GM21528 (cell line): ENCODE data around the gene FAIM.
"Not testable (repeated sequence)": the region's sequence is repeated elsewhere in the genome, so short reads cannot be mapped to it uniquely, and the experiment has no call there.

Experiments used
- ATAC-seq: cut with Tn5 transposase; IDR thresholded peaks from one replicate; pipeline ENCODE4 v1.9.1; 2021; ENCODE audit warnings: mild to moderate bottlenecking, moderate library complexity; ENCODE audit not compliant: unreplicated experiment, low FRiP score

Gene FAIM

GRCh38 chr3:138608322-138609135 lies at the start of gene FAIM:
TSS of gene FAIM (plus strand) at chr3:138608771. CDS start at chr3:138619727, 10,956 bp downstream.
- peak; percentile 74 for ATAC-seq

GRCh38 chr3:138559134-138559533 lies 49.4 kb upstream of the FAIM start:
- ATAC-seq, result no peak

- no peak for ATAC-seq
These were observed 48.1 kb upstream of the FAIM start for GRCh38 chr3:138560501-138560900.

GRCh38 chr3:138562902-138563301 lies 45.7 kb upstream of the FAIM start:
- not testable (repeated sequence) for ATAC-seq

- ATAC-seq, result not testable (repeated sequence)
These were observed 42.3 kb upstream of the FAIM start for GRCh38 chr3:138566293-138566692.

GRCh38 chr3:138567403-138567802 lies 41.2 kb upstream of the FAIM start:
- ATAC-seq, result no peak

- ATAC-seq, result no peak
These were observed 39.5 kb upstream of the FAIM start for GRCh38 chr3:138569090-138569489.

GRCh38 chr3:138569624-138570023 lies 38.9 kb upstream of the FAIM start:
- ATAC-seq, result not testable (repeated sequence)

GRCh38 chr3:138573138-138573537 lies 35.4 kb upstream of the FAIM start:
- no peak for ATAC-seq

- ATAC-seq, result peak; percentile 76
These were observed 30.4 kb upstream of the FAIM start for GRCh38 chr3:138578141-138578540.

- ATAC-seq, result no peak
These were observed 29.5 kb upstream of the FAIM start for GRCh38 chr3:138578961-138579574.

- no peak for ATAC-seq
These were observed 21.2 kb upstream of the FAIM start for GRCh38 chr3:138587374-138587773.

- ATAC-seq, result no peak
These were observed 20.1 kb upstream of the FAIM start for GRCh38 chr3:138588445-138588844.

GRCh38 chr3:138591392-138591791 lies 17.2 kb upstream of the FAIM start:
- ATAC-seq, result no peak

- no peak for ATAC-seq
These were observed 15.0 kb upstream of the FAIM start for GRCh38 chr3:138593488-138594149.

GRCh38 chr3:138594150-138594934 lies 14.2 kb upstream of the FAIM start, which contains the start of gene CEP70:
TSS of gene CEP70 (minus strand) at chr3:138594260. CDS start at chr3:138572927, 21,333 bp downstream.
- peak; percentile 91 for ATAC-seq

- ATAC-seq, result no peak
These were observed 13.5 kb upstream of the FAIM start for GRCh38 chr3:138594935-138595610.

- ATAC-seq, result not testable (repeated sequence)
These were observed 11.2 kb upstream of the FAIM start for GRCh38 chr3:138597186-138597976.

GRCh38 chr3:138598534-138598933 lies 10.0 kb upstream of the FAIM start:
- ATAC-seq, result no peak
